Panc1 (cell line): ENCODE results near the gene SCAMP1. TPM values are rescaled to one million over a fixed set of nuclear protein-coding genes. Genes with fewer than 3 reads are reported as not detected.

Experiments
- ATAC-seq: fragments of 200-7000 bp; cut with Tn5 transposase; 2 replicates; pipeline ENCODE4 v1.9.1; 2020; ENCODE audit warnings: mild to moderate bottlenecking, moderate library complexity
- BruUV-seq: library from RNA; stranded (reverse); fragments of 400-500 nt; replicated peaks from 2 replicates; lab custom pipeline; 2021; lab: Mats Ljungman, UMichigan
- CTCF ChIA-PET: fragments of 300-600 bp; sonication (Branson Sonifier 250); formaldehyde crosslinking; loops from one replicate; lab custom pipeline; 2022; ENCODE audit warnings: antibody characterized with exemption; lab: Charles Lee
- POLR2A ChIA-PET: fragments of 300-600 bp; sonication (Branson Sonifier 250); formaldehyde crosslinking; loops from one replicate; lab custom pipeline; 2022; ENCODE audit warnings: antibody characterized with exemption; lab: Charles Lee
- DNase-seq: peaks from one replicate; pipeline ENCODE4 v3.0.0-alpha.2; 2010; ENCODE audit warnings: low read depth, low spot score
- H3K27ac ChIP-seq: 2 replicates; pipeline ENCODE4 v1.5.1; 2011; ENCODE audit warnings: mild to moderate bottlenecking, low read length, inconsistent platforms
- H3K27me3 ChIP-seq: fragments of 200-500 bp; sonication (Bioruptor generic); 2 replicates; pipeline ENCODE4 v1.6.0; 2014; ENCODE audit warnings: low read length, inconsistent platforms; ENCODE audit not compliant: control insufficient read depth, insufficient read depth
- H3K36me3 ChIP-seq: fragments of 200-500 bp; sonication (Bioruptor generic); 2 replicates; pipeline ENCODE4 v1.5.1; 2014; ENCODE audit warnings: inconsistent platforms, mild to moderate bottlenecking, low read length, moderate library complexity; ENCODE audit not compliant: control insufficient read depth, insufficient read depth
- H3K4me1 ChIP-seq: 2 replicates; pipeline ENCODE4 v1.5.1; 2011; ENCODE audit warnings: inconsistent platforms, mild to moderate bottlenecking, low read length, moderate library complexity; ENCODE audit not compliant: control insufficient read depth, insufficient read depth
- H3K4me3 ChIP-seq, 2 experiments: 2 replicates each; pipeline ENCODE4 v1.5.1; 2011 to 2012; ENCODE audit warnings: low read depth in 2 of 2, low read length in 2 of 2, mild to moderate bottlenecking in 2 of 2, inconsistent platforms in 1 of 2, moderate library complexity in 1 of 2
- H3K9me3 ChIP-seq: fragments of 200-500 bp; sonication (Bioruptor generic); 2 replicates; pipeline ENCODE4 v1.5.1; 2014; ENCODE audit warnings: low read depth, mild to moderate bottlenecking, inconsistent platforms, low read length, moderate library complexity; ENCODE audit not compliant: control insufficient read depth, insufficient read depth
- CTCF ChIP-seq: fragments of 450-650 bp; IDR thresholded peaks from 2 replicates; pipeline ENCODE4 v1.5.1; 2017; ENCODE audit warnings: mild to moderate bottlenecking
- POLR2AphosphoS5 ChIP-seq: IDR thresholded peaks from 2 replicates; pipeline ENCODE4 v1.6.1; 2012; ENCODE audit warnings: mild to moderate bottlenecking, low read depth, low read length, moderate library complexity
- REST ChIP-seq, 2 experiments: IDR thresholded peaks; 2 replicates each; pipeline ENCODE4 v1.6.1; 2011 to 2012; ENCODE audit warnings: low read depth in 2 of 2, control low read depth in 1 of 2, low read length in 1 of 2, mild to moderate bottlenecking in 1 of 2, moderate library complexity in 1 of 2; ENCODE audit not compliant: insufficient read depth in 1 of 2
- SIN3A ChIP-seq: IDR thresholded peaks from 2 replicates; pipeline ENCODE4 v1.6.1; 2012; ENCODE audit warnings: low read depth, mild to moderate bottlenecking, low read length, moderate library complexity, borderline replicate concordance; ENCODE audit not compliant: insufficient read depth
- TCF7L2 ChIP-seq: IDR thresholded peaks from 2 replicates; pipeline ENCODE4 v1.6.1; 2011; ENCODE audit warnings: mild to moderate bottlenecking, low read depth, low read length, inconsistent platforms
- in situ Hi-C: cut with HindIII; loops from 2 replicates; pipeline ENCODE4 v1.10.0; 2016; ENCODE audit warnings: low sequenced_read_pairs, low pct_unique_long_range_greater_than_20kb
- intact Hi-C: fragments of 100-400 bp; cut with micrococcal nuclease; formaldehyde crosslinking; loops from one replicate; pipeline ENCODE4 v1.10.0; 2022; ENCODE audit not compliant: unreplicated experiment
- total RNA-seq: library from RNA; stranded (reverse); gene quantifications from one replicate; pipeline ENCODE4 v1.2.1, GENCODE V29; 2021; ENCODE audit not compliant: unreplicated experiment

SCAMP1 gene
- total RNA-seq, 1 experiment from 2014 or later = 51.3 TPM

DNA sequence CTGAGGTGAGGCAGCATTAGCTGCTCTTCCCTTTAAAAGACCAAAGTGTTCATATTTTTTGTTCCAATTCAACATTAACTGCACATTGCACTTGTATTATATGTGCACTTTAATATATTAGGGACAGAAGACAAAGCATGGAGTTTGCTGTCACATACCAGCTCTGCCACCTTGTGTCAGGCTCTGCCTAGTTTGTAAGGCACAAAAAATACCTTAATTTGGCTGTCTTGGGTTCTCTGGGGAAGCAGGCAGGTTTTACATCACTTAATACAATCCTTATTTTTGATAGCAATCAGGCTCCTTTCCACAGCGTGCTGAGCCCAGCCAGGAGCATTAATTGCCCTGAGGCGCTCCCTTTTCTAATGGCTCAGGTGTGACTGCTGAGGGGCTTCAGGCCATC is 131.8 kb downstream of the SCAMP1 start:
- DNase-seq = no peak
- POLR2A ChIA-PET = no interaction called here
- H3K4me3 ChIP-seq = no peak overlapping the region
- no peaks in the 10 kb centered on the region for H3K36me3 ChIP-seq
- TF ChIP-seq CTCF (no peak), POLR2AphosphoS5 (no peak), TCF7L2 (no peak), REST (IDR thresholded peaks at IDR 0.05; ENCODE audit: insufficient read depth in 1 of 2, low read depth in 2 of 2, low read length in 1 of 2) (no peak), SIN3A (no peak)
- CTCF ChIA-PET = no interaction called here
- no peaks in the 10 kb centered on the region for H3K9me3 ChIP-seq
- no peak for ATAC-seq
- H3K27ac ChIP-seq = no peak overlapping the region
- no TSS peak for BruUV-seq
- intact Hi-C loops = no loop called here
- in situ Hi-C loops = no loop called here
- H3K27me3 ChIP-seq = no peaks in the 10 kb centered on the region
- no peaks in the 10 kb centered on the region for H3K4me1 ChIP-seq

GRCh38 chr5:78492650-78493049 is 132.2 kb downstream of the SCAMP1 start:
- CTCF ChIA-PET = no interaction called here
- POLR2A ChIA-PET = no interaction called here
- H3K27ac ChIP-seq = no peak overlapping the region
- intact Hi-C loops (no loop called here), in situ Hi-C loops (no loop called here)
- ATAC-seq (no peak), DNase-seq (no peak)
- H3K4me1 ChIP-seq = no peaks in the 10 kb centered on the region
- no peak overlapping the region for H3K4me3 ChIP-seq
- no TSS peak for BruUV-seq
- TF ChIP-seq SIN3A (no peak), CTCF (no peak), TCF7L2 (no peak), POLR2AphosphoS5 (no peak), REST (IDR thresholded peaks at IDR 0.05; ENCODE audit: insufficient read depth in 1 of 2, low read depth in 2 of 2, low read length in 1 of 2) (no peak)
- H3K9me3 ChIP-seq = no peaks in the 10 kb centered on the region
- H3K27me3 ChIP-seq = no peaks in the 10 kb centered on the region
- no peaks in the 10 kb centered on the region for H3K36me3 ChIP-seq
